NCI-H2196 treated with DMSO at 0.1 percent for 48 hours (cell line): ENCODE measurements around the gene AXDND1.

Source experiments
- DNase-seq: peaks from one replicate; lab custom pipeline; 2025; ENCODE audit not compliant: unreplicated experiment; lab: John Stamatoyannopoulos, UW

The AXDND1 gene

DNA sequence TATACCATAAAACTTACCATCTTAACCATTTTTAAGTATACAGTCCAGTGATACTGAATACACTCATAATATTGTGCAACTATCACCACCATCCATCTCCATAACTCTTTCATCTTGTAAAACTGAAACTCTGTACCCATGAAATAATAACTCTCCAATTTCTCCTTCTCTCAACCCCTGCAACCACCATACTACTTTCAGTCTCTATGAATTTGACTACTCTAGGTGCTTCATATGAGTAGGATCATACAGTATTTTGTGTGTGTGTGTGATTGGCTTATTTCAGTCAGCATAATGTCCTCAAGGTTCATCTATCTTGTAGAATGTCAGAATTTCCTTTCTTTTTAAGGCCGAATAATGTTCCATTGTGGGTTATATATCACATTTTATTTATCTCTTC, 192.3 kb downstream of the AXDND1 start:
- no peak for DNase-seq

GRCh38 chr1:179575497-179576314, 209.9 kb downstream of the AXDND1 start, which contains the start of gene NPHS2:
NPHS2 (minus strand) TSS chr1:179575948; CDS start chr1:179575864, 84 bp downstream.
- DNase-seq, result no peak

DNA sequence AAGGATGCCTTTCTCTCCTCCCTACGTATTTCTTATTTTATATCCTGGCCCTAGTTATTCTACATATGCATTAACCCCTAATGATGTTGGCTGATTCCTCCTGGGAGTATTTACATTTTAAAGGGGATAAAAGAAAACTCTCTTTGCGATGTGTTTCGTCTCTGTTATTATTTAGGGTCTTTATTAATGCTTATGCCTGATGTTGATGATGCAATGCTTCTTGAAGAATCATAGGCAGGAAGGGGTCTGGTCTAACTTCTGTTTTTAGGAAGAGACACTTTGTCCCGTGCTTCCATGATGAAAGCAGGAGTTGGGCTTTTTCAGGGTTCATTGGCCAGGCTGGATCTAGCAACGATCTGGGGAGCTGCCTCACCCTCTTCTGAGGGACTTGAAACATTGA, 210.7 kb downstream of the AXDND1 start:
- DNase-seq, result no peak

DNA sequence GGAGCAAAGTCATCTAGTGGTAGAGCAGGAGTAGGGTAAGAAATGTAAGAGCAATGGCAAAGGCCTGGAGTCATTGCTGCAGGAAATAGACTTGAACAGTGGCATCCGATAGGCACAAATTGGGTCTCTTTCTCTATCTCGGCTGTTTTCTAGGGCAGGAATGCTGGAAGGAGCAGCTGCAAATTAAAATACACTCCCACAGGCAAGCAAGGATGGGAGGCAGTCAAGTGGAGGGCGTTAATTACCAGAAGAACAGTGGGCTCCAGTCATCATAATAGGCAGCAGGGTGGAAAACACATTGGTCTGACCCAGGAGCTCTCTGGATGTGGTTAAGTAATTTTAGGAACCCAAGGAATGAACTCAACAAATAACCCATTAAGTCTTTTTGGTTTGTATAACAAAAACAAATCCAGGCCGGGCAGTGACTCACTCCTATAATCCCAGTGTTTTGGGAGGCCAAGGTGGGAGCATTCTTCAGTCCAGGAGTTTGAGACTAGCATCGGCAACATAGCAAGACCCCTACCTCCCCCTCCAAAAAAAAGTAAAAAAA, 218.1 kb downstream of the AXDND1 start:
- no peak for DNase-seq

DNA sequence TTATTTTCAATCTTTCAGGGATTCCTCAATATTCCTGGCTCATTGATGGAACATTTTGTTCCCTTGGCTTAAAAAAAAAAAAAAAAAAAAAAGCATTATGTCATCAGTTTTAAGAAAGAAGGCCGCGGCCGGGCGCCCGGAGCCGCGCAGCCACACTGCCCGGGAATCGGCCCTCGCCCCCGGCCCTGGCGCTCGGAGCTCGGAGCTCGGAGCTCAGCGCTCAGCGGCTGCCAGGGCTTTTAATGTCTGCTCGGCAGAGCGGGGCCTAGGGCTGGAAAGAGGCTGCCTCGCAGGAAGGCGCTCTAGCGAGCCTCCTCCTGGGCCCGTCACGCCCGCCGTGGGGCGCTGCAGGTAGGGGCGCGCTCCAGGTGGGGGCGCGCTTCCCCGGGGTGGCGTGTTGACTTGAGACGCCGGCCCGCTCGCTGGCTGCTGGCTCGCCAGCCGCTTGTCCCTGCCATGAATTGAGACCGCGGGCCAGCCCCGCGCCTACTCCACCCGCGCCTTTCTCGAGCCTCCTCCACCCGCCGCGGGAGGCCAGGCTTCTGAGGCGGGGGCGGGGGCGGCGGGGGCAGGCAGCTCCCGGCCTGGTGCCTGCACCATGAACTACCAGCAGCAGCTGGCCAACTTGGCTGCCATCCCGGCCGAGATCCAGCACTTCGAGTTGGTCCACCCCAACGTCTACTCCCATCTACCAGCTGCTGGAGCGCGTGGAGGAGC, 220.5 kb downstream of the AXDND1 start:
- DNase-seq, result no peak

DNA sequence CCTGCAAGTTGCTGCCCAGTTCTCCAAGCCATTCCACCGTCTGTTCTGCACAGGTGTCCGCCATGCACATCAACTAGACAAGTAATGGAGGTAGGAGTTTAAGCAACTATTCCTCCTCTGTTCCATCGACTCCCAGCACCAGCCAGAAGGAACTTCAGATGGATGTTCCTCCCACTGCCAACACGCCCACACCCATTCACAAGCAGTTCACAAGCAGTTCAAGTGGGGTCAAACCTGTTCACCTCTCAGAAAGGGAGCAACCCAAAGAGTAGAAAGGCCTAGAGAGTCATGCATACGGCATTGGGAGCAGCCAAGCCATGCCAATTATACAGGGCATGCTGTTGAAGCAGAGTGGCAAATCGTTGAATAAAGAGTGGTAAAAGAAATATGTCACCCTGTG, 221.6 kb downstream of the AXDND1 start:
- DNase-seq, result no peak

- no peak for DNase-seq
Observed at GRCh38 chr1:179588425-179589024, 222.8 kb downstream of the AXDND1 start.

GRCh38 chr1:179589509-179589908, 223.7 kb downstream of the AXDND1 start:
- DNase-seq, result no peak

DNA sequence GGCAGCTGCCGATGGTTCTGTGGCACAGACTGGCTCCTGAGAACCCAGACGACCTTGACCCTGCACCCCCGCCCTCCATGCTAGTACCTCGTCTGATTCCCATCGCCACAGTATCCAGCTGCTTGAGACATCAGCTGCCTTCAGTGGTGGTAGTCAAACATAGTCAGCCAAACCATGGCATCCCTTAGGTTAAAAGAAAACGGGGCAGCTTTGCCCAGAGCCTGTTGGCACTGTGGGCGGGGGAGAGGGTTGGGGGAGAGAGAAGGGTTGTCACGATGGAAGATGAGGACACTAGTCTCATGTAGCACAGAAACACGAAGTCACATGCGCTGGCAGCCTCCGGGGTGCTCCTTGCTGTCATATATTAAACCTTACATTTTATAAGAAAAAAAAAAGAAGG, 224.9 kb downstream of the AXDND1 start:
- no peak for DNase-seq

- DNase-seq, result no peak
Observed at GRCh38 chr1:179591253-179591591, 225.5 kb downstream of the AXDND1 start.

- no peak for DNase-seq
Observed at GRCh38 chr1:179591592-179592580, 226.1 kb downstream of the AXDND1 start, which contains the start of gene TDRD5. TDRD5 (plus strand) TSS chr1:179591832; CDS start chr1:179592616, 784 bp downstream.

GRCh38 chr1:179598631-179599030, 232.9 kb downstream of the AXDND1 start:
- no peak for DNase-seq

GRCh38 chr1:179599623-179600249, 234.0 kb downstream of the AXDND1 start:
- DNase-seq, result no peak

GRCh38 chr1:179601093-179601492, 235.3 kb downstream of the AXDND1 start:
- DNase-seq, result no peak
